Fibroblast of upper back skin (primary cell): ENCODE data around the gene IER2.

Experiments used
- DNase-seq: peaks from one replicate; pipeline ENCODE4 v3.0.0-alpha.2; 2013

Gene IER2

GRCh38 chr19:13150187-13150930, at the start of gene IER2, which contains the start of gene STX10:
IER2 (plus strand) TSS chr19:13150411; CDS start chr19:13153187, 2,776 bp downstream.
STX10 (minus strand) TSS chr19:13150375; CDS start chr19:13150173, 202 bp downstream.
- peak; percentile 93 for DNase-seq

DNA sequence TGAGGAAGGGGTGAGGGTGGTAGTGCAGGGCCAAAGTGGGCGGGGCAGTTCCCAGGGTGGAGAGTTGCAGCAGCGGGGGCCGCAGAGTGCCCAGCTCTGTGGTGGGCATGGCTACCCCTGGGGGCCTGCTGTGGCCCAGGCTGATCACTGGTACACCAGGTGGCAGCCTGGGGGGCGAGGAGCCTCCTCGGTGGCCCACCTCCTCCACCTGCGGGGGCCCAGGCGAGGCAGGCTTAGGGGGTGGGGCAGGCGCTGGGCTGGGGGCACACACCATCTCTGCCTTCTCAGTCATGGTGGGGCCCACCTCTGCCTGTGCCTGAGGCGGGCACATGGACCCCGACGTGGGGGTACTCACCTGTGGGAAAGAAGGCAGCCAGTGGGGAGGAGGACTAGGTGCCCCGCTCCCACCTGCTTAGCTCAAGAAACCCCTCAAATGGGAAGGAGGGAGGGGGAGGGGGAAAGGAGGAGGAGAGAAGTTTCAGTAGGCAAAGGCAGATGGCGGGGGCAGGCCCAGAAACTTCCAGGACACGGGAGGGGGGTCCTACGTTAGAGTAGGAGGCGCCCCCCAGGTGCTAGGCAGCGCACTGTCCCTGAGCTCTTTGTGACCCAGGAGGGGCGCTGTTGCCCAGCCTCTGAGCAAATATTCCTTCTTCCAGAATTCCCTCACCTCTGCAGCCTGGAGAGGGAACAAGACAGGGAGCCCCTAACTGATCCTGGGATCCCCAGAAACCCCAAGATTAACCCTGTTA, 49.2 kb upstream of the IER2 start:
- no peak for DNase-seq

DNA sequence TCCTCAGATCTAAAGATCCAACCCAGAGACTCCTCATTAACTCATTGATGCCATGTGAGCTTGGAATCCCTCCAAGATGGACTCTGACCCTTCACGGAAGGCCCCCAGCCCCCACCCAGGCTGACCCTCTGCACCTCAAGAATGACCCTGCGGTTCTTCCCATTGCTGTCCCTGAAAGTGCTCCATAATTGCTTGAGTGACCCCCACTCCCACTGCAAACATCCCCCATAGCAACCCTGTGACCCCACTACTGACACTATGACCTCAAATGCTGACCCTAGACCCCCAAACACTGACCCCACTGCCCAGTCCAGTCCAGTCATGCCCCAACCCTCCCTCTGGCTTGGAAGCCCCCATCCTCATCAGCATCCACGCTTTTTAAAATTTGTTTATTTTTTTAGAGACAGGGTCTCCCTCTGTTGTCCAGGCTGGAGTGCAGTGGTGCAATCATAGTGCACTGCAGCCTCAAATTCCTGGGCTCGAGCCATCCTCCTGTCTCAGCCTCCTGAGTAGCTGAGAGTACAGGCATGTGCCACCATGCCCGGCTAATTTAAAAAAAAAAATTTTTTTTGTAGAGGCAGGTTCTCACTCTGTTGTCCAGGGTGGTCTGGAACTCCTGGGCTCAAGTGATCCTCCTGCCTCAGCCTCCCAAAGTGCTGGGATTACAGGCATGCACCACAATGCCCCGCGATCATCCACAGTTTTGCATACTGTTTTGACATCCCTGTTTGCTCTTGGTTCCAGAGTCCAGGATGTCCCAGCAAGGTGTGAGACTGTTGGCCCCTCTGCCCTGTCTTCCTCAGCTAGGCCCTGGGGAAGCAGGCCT, 48.4 kb upstream of the IER2 start:
- DNase-seq = no peak

DNA sequence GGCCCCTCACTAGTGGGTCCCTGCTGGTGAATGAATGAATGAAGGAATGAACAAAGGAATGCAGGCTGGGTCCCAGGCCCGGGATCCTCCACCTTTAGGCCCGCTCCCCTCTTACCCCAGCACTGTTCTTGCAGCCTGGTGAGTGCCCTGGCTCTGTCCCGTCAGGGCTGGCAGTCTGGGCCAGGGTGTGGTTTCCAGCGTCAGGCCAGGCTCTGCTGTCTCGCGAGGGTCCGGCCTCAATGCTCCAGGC, 47.9 kb upstream of the IER2 start:
- no peak for DNase-seq

- no peak for DNase-seq
Measured at GRCh38 chr19:13102666-13103580, 47.3 kb upstream of the IER2 start, which contains the start of gene LYL1. LYL1 (minus strand) TSS chr19:13102858; CDS start chr19:13101171, 1,687 bp downstream.

- DNase-seq = no peak
Measured at GRCh38 chr19:13103581-13104359, 46.4 kb upstream of the IER2 start.

- DNase-seq = no peak
Measured at GRCh38 chr19:13104360-13104847, 45.8 kb upstream of the IER2 start.

DNA sequence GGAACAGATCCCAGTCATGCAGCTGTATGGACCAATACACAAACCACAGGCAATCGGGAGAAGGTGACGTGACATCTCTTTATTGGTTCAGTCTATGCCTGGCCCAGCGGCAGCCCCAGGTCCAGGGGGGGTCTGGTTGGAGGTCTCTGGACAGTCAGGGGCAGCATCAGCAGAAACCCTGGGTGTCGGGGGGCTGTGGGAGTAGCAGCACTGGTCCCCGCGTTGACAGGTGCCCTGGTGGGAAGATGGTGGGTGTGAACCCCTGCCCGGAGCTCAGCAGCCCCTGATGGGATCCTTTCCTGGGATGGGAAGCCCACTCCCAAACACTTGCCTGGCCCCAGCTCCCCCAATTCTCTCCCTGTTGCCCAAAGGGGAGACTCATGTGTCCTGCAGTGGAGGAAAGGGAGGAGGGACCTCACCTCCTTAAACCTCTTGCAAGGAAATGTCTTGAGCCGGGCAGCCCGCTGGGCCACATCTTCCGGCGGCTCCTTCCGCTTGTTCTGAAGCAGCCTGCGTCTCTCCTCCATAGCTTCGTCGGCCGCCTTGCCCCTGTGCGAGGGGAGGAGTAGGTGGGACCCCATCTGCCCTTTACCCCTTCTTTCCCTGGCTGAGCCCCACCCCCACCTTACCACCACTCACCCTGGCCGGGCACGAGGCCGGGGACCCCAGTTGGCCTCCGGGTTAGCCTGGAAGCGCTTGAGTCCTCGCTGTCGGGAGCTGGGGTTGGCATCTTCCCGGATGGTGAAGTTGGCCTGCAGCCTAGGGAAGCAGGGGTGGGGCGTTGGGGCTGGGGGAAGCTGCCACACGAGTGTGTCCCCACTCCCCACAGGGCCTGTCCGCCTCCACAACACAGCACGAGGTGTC, 45.1 kb upstream of the IER2 start:
- DNase-seq = no peak

DNA sequence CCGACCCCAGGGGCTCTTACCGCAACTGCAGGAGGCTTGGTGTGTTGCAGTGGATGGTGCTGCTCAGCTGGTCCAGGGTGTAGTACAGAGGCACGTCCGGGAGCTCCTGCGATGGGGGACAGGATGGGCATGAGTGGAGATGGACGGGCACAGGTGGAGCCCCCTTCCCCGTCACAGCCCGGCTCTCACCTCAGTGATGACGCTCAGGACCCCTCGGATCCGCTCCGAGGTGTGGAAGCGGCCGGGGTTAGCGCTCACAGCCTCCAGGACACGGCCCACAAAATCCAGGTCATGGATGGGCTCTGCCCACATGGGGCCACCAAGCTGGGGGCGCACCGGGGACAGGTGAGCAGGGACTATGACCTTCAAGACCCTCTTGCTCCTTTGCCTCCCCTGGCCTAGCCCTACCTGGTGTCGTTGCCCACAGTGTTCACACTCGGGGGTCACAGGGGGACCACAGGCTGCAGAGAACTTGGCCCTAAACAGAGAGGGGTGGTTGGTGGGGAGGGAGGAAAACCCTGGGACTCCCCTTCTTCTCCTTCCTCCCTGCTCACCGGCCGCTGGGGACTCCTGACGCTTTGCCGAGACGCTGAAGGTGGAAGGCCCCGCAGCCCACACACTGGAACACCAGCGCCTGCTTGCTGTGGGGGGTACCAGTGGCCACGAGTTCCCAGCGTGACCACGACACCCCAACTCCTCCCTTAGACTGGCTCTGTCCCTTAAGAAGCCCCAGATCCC, 40.7 kb upstream of the IER2 start:
- no peak for DNase-seq

- DNase-seq = no peak
Measured at GRCh38 chr19:13110099-13110610, 40.1 kb upstream of the IER2 start.

GRCh38 chr19:13112555-13112954, 37.7 kb upstream of the IER2 start:
- DNase-seq = no peak

GRCh38 chr19:13115936-13116281, 34.3 kb upstream of the IER2 start:
- DNase-seq = no peak

DNA sequence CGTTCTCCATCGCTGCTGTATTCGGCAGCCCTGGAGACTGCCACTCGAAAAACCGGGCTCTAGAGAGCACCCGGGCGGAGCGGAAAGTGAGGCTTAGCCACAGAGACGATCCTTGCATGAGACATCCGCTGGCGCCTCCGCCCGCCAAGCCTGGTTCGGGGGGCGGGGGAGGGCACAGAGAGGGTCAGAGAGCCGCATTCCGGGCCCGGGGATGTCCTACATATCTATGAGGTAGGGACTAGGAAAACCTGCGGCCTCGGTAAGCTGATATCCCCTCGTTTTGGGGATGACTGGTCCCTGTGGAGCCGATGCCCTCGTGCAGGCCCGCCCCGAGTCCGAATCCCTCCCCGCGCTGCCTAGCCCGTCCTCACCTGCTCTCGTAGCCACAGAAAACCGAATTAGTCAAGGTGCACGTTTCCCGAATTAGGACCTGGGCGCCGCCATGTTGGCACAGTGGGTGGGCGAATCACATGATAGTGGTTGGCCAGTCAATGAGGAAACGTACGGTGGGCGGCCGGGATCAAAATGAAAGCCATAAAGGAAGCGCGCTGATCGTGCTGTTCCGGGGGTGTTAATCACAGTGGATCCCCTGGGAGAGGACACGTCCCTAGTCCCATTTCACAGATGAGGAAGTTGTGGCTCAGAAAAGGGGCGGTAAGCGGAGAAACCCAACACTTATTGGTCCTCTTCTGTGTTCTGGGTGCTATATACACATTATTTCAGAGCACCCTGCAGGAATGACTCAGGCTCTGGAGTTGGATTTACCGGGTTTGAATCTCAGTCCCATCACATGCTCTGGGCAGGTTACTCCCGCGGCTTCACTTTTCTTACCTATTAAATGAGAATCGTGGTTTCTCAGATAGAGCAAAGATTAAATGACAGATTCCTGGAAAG, 33.7 kb upstream of the IER2 start, which contains the start of gene TRMT1:
Gene TRMT1, minus strand, starts transcription at position 459 of the 894 bp plus-strand sequence. Its CDS starts 341 bp downstream, at position 118.
- DNase-seq = peak; percentile 93

DNA sequence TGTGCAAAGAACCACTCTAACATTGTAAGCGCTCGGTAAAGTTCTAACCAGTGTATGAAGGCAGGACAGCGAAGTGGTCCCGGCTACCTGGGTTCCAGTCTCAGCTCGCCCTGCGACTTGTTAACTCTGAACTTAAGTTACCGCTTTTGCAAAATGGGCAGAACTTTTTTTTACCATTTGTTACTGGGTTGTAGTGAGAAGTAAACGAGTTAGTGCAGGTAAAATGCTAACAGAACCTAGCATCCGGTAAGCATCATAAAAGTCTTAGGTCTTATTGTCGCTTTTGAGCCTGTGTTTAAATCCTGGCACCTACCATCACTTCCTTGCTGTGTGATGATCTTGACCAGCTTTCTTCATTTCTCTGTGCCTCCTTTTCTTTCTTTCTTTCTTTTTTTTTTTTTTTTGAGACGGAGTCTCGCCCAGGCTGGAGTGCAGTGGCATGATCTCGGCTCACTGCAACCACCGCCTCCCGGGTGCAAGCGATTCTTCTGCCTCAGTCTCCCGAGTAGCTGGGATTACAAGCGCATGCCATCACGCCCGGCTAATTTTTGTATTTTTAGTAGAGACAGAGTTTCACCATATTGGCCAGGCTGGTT, 32.9 kb upstream of the IER2 start:
- DNase-seq = no peak

- DNase-seq = peak; percentile 88
Measured at GRCh38 chr19:13117772-13118423, 32.3 kb upstream of the IER2 start, which contains the start of gene NACC1. NACC1 (plus strand) TSS chr19:13118264; CDS start chr19:13135208, 16,944 bp downstream.

- DNase-seq = peak; percentile 44
Measured at GRCh38 chr19:13118424-13119193, 31.6 kb upstream of the IER2 start.
